Activated CD8-positive, alpha-beta memory T cell treated with anti-CD3 and anti-CD28 coated beads for 24 hours (primary cell): ENCODE results near the gene CDK5RAP1.

Source experiments
- DNase-seq: peaks from one replicate; pipeline ENCODE4 v3.0.0-alpha.2; 2020

CDK5RAP1 gene

DNA sequence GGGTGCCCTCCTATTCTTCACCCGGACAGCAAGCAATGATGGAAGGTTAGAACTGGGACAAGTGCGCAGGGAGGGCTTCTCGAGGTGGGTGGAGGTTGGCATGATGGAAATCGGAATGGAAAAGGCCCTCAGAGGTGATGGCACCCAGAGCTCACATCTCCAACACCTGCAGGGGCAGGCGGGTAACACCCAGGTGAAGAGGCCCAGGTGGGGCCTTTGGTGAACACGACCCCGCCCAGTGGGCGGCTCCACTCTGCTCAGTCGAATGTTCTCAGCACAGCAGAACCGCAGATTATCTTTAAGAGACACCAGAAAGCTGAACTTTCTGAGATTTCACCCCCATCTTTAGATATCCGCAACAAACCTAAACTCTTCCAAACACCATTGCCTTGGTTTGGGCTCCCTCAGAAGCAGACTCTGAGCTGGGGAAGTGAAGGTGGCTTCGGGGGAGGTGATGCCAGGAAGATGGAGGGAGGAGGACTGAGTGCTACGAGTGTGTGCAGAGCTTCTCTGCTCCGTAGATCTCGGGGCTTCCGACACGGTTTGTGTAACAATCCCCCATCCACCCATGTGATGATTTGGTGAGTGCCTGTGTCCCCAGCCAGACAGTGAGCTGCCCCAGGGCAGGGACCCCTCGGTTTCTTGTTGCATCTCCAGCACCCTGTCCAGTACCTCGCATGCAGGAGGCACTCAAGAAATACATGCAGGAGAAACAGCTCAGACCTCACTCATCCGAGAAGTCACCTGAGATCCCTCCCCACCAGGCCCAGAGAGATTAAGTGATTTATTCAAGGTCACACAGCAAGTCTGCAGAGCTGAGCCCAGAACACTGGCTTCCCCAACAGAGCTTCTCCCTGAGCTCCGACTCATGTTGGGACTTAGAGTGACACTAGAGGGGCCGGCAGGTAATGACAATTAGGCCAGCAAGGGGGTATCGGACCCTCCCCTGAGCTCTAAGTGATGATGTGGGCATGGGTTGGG is 72.9 kb downstream of the CDK5RAP1 start:
- DNase-seq, result no peak

DNA sequence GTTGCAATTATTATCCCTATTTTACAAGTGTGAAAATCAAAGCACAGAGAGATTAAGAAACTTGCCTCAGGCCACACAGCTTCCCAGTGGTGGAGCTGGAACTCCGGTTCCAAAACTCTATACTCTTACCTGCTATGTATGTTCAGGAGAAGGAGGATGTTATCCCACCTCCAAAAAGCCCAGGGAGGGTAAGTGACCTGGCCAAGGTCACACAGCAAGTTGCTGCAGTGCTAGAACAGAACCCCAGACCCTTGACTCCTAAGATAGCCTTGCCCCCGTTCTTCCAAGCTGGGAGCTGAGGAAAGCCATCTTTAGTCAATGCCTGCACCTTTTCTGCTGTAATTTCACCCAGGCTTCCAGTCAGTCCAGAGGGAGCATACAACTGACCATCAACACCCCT is 76.0 kb downstream of the CDK5RAP1 start:
- no peak for DNase-seq

- DNase-seq, result no peak
Measured at GRCh38 chr20:33323236-33323635, 78.1 kb downstream of the CDK5RAP1 start.

DNA sequence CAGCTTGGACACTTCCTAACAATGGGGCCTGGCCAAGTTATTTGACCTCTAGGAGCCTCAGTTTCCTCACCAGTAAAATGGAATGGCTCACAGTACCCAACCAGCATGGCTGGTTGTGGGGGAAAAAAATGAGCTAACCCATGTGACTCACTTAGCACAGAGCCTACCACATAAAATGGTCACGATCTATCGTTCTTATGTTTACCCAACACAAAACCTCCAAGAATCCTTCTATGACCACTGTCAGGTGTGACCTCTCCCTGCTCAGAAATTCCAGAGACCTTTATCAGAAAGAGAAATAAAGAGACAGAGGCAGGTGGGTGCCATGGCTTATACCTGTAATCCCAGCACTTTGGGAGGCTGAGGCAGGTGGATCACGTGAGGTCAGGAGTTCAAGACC is 78.9 kb downstream of the CDK5RAP1 start:
- DNase-seq, result no peak

DNA sequence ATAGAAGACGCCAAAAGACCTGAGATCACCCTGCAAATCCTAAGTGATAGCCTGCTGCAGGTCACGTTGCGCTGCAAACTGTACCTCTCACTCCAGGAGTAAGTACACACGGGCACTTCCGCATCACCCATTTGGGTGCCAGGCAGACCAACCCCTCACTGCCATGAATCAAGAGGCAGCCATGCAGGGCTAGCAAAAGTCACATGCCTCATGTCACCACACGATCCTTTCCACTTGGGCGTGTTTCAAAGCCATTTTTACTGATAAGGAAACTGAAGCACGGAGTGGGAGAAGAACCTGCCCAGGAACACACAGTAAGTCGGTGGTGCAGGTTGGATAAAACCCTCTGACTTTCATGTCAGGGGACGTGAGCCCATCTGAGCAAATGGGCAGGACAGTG is 81.3 kb downstream of the CDK5RAP1 start:
- no peak for DNase-seq

GRCh38 chr20:33318096-33318429 is 83.3 kb downstream of the CDK5RAP1 start:
- DNase-seq, result no peak

GRCh38 chr20:33317424-33318095 is 83.8 kb downstream of the CDK5RAP1 start:
- no peak for DNase-seq

DNA sequence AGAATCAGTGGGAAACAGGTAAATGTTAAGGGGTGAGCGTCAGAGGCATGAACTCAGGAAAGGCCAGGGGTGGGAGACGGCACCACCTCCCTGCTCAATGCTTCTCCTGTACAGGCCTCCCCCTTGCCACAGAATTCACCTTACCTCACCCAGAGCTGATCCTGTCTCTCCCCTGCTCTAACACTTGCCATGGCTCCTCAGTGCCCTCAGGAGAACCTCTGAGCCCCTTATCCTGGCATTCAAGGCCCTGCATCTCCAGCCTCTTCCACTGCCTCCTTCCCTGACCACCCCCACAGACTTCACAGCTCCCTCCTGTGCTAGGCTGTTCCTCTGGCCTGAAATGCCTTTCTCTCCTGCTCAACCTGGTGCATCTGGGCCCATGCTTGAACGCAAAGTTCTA is 84.4 kb downstream of the CDK5RAP1 start:
- no peak for DNase-seq

- no peak for DNase-seq
Measured at GRCh38 chr20:33316343-33316742, 85.0 kb downstream of the CDK5RAP1 start.

GRCh38 chr20:33313686-33314314 is 87.5 kb downstream of the CDK5RAP1 start:
- no peak for DNase-seq

- no peak for DNase-seq
Measured at GRCh38 chr20:33312583-33312982, 88.7 kb downstream of the CDK5RAP1 start.

GRCh38 chr20:33311996-33312395 is 89.3 kb downstream of the CDK5RAP1 start:
- DNase-seq, result no peak

- DNase-seq, result no peak
Measured at GRCh38 chr20:33311011-33311410, 90.3 kb downstream of the CDK5RAP1 start.

- DNase-seq, result no peak
Measured at GRCh38 chr20:33310327-33310899, 90.9 kb downstream of the CDK5RAP1 start.

DNA sequence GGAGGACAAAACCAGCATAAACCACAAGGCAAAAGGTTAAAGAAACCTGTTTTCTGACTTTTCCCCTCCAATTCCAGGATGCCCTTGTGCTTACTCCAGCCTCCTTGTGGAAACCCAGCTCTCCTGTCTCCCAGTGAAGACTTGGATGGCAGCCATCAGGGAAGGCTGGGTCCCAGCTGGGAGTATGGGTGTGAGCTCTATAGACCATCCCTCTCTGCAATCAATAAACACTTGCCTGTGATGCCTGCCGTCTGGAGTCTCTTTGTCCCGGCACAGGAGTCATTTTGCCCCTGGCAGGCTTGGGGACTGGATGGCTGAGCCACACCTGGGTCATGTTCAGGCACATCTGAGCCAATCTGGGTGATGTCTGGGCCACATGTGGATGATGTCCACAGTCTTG is 91.7 kb downstream of the CDK5RAP1 start:
- DNase-seq, result no peak
